Fibroblast of gingiva (primary cell): Measurements from ENCODE around the gene IL24.

ENCODE experiments used
- DNase-seq: peaks from one replicate; pipeline ENCODE4 v3.0.0-alpha.2; 2011; ENCODE audit warnings: low read depth

IL24 gene

DNA sequence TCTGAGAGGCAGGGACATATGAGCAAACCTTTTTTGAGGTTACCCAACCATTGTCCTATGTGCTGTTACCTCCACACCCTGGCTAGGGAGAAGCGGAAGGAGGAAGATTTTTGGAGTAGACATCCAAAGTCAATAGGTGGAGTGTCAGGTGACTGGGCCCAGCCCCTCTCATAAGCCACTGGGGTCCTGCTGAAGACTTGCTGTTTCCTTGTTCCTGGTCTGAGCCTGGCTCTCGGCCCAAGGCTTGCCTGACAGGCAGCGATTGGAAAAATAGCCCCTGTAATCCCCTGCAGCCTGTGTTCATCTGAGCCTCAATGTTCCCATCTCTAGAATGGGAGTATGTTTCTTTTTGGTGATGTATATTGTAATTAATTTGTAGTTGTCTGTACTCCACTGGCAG, 55.9 kb downstream of the IL24 start:
- DNase-seq = no peak

- DNase-seq = no peak
These were observed 56.4 kb downstream of the IL24 start for GRCh38 chr1:206953626-206954025.
